ENCODE data around the gene MADD.

Gene MADD

DNA sequence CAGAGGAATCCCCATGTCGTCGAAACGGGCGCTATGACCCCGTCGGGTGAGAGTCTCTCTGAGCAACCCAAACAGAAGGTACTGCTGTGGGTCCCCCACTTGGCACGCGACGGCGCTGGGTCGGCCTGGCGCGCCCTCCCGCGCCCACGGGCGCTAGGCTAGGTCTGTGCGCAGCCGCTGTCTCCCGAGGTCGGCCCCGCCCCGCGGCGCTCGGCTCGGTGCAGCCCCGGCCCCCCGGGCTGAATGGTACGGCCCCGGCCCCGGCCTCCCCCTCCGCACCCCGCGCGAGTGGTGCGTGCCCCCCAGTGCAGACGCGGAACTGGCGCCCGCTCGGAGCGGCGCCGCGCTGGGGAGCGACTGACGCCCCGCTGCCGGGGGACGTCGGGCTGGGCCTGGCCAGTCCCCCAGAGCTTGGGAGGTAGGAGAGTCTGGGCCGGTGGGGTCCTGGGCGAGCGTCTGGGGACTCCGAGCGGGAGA is at the start of gene MADD:
MADD (plus strand) TSS at position 305 of the 477 bp plus-strand sequence.
- peak; percentile 84 to 94 (median 89) for DNase-seq

DNA sequence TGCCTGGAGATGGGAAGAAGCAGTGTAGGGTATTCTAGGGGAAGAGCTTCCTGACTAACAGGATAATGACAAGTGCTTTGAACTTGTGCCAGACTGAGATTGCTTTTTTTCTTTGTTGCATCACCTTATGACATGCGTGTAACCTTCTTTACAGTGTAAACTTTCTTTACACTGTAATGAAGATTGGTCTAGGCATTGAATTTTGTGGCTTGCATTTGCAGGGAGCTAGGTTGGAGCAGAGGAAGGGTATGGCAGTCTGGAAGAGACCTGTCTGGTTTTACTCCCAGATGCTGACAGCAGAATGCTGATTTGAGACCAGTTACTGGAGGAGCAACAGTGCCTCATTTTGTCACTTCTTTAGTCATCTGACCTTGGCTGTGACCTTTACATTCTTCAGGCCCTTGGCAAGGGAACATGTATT is 49.5 kb upstream of the MADD start:
- no peak for DNase-seq

DNA sequence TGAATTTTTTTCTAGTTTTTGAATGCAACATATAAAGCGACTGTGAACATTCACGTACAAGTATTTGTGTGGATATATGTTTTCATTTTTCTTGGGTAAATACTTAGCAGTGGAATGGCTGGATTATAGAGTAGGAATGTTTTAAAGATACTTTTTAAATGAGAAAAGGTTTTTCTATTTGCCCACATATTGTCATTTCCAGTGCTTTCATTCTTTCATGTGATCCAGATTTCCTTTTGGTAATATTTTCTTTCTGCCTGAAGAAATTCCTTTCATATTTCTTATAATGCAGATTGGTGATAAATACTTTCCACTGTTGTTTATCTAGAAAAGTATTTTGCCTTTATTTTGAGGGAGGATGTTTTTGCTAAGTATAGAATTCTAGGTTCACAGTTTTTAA is 47.2 kb upstream of the MADD start:
- no peak for DNase-seq

DNA sequence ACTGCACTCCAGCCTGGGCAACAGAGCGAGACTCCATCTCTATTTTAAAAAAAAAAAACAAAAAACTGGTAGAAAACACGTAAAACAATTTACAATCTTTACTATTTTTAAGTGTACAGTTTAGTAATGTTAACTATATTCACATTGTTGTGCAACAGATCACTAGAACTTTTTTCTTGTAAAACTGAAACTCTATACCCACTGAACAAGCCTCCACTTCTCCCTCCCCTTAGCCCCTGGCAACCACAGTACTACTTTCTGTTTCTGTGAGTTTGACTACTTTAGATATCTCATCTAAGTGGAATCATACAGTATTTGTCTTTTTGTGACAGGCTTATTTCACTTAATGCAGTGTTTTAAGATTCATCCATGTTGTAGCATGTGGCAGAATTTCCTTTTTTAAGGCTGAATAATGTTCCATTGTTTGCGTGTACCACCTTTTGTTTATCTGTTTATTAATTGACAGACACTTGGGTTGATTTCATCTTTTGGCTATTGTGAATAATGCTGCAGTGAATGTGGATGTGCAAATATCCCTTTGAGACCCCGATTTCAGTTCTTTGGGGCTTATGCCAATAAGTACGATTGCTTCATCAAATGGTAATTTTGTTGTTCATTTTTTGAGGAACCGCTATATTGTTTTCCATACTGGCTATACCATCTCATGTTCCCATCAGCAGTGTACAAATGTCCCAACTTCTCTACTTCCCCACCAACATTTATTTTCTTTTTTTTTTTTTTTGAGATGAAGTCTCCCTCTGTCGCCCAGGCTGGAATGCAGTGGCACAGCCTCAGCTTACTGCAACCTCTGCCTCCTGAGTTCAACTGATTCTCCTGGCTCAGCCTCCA is 44.2 kb upstream of the MADD start:
- no peak for DNase-seq

DNA sequence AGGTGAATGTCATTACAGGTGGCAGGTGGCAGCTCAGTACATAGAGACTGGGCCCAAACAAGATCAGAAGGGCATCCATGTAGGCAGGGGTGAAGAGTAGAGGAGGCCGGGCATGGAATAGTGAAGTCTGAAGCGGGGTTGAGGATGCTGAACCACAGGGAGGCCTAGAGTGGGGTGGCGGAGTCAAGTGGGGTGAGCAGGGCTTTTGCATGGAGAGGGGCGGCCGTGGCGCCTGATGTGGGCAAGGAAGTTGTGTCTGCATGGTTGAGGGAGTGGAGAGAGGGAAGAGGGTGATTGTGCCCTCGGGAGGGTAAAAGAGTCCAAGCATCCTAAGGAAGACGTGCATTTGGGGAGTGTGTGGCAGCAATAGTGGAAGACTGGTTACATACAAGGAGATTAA is 40.8 kb upstream of the MADD start:
- DNase-seq, result no peak

DNA sequence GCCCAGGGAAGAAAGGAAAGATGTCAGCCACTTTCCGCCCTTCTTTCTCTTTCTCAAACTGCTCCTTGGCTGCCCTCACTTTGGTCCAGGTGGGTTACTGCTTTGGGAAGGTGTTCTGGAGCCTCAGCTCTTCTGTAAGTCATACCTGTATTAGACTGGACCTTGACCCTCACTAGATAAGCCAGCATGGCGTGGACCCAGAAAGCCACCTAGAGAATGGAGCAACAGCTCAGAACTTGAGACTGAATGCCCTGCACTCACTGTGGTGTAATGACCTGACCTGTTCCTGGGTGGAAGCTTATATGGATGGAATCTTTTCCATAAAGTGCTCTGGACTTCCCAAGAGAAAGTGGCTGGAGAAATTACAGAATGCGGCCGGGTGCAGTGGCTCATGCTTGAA is 36.9 kb upstream of the MADD start:
- DNase-seq, result no peak

DNA sequence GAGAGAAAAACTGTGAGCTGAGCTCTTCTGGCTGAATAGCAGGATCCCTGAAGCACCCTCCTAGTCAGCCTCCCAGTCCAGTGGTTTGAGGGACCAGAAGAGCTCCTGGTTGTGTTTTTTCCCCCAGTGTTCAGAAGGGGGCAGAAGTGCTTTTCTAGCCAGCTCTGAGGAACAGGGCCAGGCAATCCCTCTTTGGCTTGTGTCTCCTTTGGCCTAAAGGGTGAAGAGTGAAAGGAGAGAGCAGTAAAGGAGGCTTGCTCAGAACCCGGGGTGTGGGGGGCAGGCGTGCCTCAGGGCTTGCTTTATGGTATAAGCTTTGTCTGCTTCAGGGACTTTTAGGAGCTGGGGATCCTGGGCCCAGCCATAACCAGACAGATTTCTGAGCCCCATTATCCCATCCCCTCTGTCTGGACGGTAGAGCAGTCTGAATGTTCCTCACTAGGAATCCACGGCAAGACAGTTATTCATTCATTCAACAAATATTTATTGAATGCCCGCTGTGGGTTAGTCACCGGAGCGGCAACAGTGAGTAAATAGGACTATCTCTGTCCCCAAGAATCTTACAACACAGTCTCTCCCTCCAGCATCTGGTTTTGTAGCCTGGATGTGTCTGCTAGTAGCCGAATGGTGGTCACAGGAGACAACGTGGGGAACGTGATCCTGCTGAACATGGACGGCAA is 35.8 kb upstream of the MADD start:
- DNase-seq, result no peak

DNA sequence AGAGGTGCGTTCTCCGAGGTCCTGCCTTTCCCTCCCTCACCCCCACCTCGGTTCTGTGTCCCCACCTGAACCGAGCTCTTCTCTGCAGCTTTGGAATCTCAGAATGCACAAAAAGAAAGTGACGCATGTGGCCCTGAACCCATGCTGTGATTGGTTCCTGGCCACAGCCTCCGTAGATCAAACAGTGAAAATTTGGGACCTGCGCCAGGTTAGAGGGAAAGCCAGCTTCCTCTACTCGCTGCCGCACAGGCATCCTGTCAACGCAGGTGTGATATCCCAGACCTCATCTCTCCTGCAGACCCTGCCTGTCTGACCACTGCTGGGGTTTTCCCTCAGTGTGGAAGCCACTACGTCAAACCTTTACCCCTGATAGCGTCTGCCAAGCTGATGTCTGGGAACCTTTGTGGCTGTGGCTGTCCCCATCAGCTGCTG is 35.2 kb upstream of the MADD start:
- DNase-seq, result no peak

DNA sequence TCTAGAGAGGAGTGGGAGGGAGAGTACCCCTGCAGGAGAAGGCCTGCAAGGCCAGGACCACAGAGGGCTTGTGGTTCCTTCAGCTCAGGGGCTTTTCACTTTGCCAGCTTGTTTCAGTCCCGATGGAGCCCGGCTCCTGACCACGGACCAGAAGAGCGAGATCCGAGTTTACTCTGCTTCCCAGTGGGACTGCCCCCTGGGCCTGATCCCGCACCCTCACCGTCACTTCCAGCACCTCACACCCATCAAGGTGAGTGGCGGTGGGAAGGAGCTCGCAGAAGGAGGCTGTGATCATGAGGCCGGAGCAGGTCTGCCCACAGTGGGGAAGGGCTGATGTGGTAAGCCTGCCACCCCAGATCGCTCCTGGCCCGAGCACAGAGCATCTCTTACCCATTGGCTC is 34.8 kb upstream of the MADD start:
- no peak for DNase-seq

DNA sequence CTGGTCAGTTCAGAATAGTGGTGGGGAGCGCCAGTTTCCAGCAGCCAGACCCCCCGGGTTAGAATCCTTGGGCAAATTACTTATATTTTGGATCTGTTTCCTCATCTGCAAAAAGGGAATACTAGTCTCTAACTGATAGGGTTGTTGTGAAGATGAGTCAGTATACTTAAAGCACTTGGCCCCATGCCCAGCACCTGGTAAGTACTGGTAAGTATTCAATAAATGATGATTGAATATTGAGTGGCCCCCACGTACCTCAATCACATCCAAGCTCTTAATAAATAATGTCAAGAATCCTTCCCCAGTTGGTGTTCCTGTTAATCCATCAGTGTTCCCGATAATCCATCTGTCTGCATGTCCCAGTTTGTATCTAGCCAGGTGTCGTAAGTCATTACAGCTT is 33.5 kb upstream of the MADD start:
- no peak for DNase-seq

DNA sequence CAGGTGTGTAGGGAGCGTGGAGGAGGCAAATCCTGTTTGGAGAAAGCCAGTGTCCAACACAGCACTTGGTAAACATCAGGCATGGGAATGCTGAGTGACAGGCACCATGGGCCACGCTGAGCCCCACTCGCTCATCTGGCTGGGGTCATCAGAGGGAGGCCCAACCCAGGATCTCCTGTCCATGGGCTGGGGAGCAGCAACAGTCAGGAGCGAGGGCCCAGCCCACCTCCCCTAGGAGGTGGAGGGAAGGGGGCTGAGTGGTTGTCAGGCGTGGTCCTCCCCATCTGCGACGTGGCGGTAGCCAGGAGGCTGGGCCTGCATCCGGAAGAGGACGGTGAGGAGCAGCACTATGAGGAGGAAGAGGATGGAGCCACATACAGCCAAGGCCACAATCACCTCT is 30.1 kb upstream of the MADD start:
- no peak for DNase-seq

DNA sequence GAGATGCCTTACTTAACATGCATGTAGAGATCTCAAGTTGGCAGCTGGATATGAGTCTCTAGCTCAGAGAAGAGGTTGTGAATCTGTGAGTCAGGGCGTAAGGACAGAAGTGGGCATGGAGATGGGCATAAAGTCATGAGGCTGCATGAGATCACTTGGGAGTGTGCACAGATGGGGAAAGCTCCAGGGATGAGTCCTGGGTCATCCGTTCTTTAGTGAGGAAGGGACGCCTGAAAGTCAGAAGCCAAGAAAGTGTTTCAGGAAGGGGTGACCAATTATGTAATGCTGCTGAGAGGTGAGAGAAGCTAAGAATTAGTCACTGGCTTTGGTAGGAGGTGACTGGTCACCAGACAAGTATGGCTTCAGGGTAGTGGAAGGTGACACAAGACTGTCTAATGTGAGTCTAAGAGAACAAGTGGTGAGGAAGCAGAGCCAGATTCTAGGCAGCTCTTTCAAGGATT is 28.1 kb upstream of the MADD start:
- no peak for DNase-seq

DNA sequence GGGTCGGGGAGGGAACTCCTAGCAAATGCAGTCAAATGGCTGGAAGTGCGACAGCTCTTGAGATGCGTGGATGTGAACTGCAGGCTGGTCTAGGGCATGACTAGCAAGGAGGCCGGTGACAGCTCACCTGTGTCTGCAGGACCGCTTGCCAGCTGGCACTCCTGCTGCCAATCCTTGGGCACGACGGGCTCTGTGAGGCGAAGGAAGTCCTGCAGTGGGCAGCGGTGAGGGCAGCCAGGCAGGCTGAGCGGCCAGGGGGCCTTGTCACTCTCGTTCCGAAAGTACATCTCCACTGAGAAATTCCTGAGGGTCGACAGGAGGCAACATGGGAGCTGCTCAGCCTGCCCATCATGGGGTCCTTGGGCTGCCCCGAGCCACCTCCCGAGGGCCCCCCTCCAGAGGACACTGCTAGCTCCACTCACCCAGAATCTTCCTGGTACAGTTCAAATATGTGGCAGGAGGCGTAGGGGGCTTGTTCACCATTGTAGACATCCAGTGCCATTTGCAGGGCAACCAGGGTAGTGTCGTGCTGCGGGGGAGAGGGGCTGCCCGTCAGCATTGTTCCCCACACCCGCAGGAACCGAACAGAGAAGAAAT is 27.2 kb upstream of the MADD start:
- DNase-seq, result no peak

DNA sequence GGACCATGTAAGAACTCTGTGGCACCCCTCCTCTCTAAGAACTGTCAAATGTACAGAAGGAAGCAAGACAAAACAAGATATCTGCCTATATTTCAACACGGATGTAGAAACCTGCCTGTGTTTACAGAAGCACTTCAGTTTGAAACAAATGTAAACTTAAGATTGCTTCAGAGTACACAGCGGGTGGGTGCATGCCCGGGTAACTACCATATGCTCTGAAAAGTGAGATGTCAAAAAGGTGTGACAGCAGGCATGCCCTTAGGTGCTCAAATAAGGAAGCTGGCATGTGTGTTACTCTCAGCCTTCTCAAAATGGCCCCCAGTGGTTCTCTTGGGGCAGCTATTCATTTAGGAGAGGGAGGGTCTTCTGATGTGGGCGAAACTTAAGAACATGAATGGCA is 26.5 kb upstream of the MADD start:
- DNase-seq, result no peak

DNA sequence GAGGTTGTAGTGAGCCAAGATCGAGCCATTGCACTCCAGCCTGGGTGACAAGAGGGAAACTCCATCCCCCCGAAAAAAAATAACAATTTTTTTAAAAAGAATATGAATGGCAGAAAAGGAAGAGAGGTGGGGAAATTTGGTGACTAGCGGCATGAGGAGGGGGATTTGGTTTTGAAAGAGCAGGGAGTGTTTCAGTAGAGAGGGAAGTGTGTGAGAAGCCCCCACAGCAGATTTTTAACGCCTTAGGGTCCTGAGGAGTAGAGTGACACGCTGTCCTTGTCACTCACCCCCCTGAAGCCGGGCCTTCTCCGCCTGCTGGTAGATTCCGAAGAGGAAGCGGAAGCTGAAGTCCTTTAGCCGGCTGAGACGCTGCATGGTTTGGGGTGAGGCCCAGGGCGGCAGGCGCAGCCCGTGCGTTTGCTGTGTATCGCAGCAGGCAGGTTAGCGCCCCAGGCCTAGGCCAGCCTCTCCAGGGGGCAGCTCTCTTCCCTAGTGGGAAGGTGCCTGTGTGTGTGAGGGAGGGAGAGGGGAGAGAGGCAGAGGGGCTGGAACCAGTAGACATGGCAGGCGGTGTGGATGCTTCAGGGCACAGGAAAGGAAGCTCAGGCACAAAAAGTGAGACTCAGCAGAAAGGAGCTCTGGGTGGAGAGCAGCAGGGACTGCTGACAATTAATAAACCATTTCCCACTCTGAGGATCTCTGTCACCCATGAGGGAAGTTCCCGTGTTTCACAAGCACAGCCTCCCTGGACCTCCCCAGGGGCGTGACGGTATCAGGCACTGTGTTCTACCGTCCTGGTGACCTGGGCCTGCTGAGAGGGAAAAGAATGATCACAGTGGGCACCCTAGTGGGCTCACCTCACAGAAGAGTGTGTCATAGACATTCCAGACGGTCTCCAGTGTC is 25.2 kb upstream of the MADD start:
- DNase-seq, result no peak

DNA sequence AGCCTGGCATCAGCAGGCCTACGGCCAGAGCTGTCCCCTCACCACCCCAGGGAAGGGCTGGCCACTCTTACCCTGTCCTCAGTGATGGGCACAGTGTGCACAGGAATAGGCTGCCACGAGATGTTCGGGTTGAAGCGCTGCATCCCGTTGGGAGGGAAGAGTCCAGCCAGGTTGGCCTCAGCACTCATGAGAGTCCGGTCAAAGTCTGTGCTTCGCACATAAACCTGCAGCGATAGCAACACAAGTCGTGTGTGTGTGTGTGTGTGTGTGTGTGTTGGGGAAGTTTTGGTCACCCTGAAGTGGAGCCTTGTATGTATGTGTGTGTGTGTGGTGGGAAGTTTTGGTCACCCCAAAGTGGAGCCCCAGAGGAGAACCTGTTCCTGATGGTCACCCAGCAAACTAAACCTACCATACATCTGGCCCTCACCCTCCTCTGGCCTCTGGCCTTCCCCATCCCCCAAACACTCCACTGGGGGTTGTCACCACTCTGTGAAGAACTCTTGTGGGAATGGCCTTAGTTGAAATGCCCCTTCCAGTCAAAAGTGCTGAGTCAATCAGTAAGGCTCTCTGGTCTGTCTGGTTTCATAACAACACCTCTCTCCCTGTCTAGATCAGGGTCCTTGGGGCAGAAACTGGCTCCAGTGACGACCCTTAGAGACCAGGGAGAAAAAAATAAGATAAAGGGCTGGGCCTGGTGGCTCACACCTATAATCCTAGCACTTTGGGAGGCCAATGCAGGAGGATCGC is 24.1 kb upstream of the MADD start:
- no peak for DNase-seq

DNA sequence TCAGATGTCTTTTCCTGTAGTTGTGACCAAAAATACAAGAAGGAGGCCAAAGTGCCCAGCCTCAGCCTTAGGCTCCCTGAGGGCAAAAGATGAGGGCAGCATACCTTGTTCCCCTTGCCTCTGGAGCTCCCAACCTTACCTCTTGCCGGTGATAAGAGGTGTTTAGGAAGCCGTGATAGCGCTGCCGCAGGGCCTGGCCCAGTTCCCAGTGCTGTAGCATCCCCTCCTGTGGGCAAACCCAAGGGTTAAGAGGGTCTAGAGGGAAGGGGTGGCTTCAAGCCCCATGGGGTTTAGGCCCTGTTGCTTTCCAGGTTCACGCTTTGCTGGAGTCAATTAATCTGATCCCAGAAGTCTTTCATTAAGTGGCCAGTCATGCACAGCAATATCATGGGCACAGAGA is 22.4 kb upstream of the MADD start:
- DNase-seq, result no peak

DNA sequence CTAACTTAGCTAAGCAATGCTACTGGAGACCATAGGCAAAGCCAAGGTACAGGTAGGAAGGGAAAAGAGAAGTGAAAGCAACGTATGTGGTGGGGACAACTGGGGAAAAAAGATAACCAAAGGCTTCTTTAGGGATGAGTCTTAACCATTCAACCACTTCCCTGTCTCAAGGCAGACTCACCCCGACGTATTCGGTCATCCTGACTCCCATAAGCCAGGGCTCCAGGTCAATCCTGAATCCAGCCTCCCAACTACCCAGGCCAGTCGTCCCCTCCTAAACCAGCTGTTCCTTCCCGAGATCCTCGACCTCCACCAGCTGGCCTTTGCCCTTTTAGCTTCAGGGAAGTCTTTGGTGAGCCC is 21.6 kb upstream of the MADD start:
- DNase-seq, result no peak

DNA sequence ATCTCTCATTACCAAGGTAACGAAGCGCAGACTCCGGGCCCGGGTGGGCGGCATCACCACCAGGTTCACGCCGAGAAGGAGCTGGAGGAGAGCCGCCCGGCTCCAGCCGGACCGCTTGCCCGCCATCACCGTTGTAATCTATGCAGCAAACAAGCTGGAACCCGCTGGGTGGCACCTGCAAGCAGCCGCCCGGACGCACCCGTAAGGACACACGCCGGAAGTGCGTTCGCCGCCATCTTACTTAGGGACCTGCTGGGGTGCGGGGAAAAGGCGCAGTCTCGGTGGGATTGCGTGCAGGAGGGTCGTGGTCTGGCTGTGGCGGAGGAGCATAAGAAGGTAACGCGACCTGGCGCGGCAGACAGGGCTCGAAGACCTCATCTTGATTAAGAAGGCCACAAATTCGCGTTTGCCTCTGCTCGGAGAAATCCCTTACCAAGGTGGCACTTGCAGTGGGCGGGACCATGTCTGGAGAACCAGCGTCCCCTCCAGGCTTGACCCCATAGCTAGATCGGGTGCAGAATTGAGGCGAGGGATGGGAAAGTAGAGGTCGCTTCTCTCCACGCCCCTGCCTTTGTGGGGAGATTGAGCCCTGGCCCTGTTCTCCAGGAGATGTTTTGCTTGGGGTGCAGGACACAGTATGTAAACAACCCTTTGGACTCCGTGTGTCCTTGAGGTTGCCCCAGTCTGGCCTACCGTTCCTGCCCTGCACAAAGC is 21.1 kb upstream of the MADD start, which contains the start of gene ACP2:
ACP2 (minus strand) TSS at position 151 of the 714 bp plus-strand sequence; CDS start at position 126, 25 bp downstream.
- DNase-seq, result peak; percentile 65 to 77 (median 70)

DNA sequence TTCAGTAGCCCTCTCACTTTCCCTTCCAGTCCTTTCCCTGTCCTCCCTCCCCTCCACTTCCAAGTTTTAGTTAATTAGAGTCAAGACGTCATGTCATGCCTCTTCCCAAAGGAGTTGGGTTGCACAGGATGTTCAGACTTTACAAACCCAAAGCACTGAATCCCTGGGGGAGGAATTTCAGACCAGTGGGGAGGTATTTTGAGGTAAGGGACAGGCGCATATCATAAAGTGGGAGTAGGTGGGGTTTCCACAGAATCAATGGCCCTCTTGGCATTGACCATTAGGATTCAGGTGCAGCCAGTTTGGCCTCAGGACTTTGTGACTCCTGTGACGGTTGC is 20.6 kb upstream of the MADD start:
- no peak for DNase-seq

DNA sequence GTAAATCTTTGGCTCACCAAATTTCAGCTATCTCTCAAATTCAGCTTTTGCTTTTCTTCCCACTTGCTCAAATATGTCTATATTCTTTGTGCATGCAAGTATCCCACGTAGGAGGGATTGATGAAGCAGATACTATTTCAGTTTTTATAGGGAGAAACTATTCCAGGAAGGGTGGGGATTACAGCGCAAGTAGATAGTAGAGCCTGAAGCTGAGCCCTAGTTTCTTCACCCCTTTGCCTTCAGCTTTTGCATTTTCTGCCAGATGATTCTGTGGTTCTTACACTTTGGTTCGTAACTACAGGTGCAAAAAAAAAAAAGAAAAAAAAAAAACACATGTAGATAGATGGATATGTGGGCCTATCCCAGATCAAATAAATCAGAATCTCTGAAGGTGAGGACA is 18.2 kb upstream of the MADD start:
- DNase-seq, result no peak
